ENCODE data around the gene ADAMTS10. TPM values are rescaled to one million over a fixed set of nuclear protein-coding genes. Genes with fewer than 3 reads are reported as not detected.

ADAMTS10 gene
- total and polyA plus RNA-seq, 5 experiments from 2014 or later = 1.2 to 196 (median 3.4) TPM

- DNase-seq (no peak), ATAC-seq (no peak)
- no peak overlapping the region for H3K4me3 Mint-ChIP-seq
- H3K9me3 Mint-ChIP-seq = no peaks in the 10 kb centered on the region
- no peaks in the 10 kb centered on the region for H3K27me3 Mint-ChIP-seq
- peaks cover 0 to 11% (median 4%) of the 10 kb centered on the region in 3 donors for H3K36me3 Mint-ChIP-seq
- H3K4me1 Mint-ChIP-seq = peaks cover 5 to 18% (median 12%) of the 10 kb centered on the region in 4 donors
- POLR2A ChIA-PET = interaction anchor here (0.8 to 1.0 kb wide), 2 partner anchors 8 to 36 kb away, joined by 3 read pairs; partner anchors contain the start of gene ZNF414
- H3K27ac Mint-ChIP-seq = peak overlapping the region in 1 of 10 donors; percentile 25
Measured at GRCh38 chr19:8550070-8550469, 60.4 kb downstream of the ADAMTS10 start.

GRCh38 chr19:8545743-8546142 is 64.8 kb downstream of the ADAMTS10 start:
- peaks cover 2 to 8% (median 5%) of the 10 kb centered on the region in 4 donors for H3K4me1 Mint-ChIP-seq
- H3K27me3 Mint-ChIP-seq = no peaks in the 10 kb centered on the region
- POLR2A ChIA-PET = interaction anchor here (0.6 to 1.8 kb wide), 9 partner anchors 12 to 33 kb away, joined by 3 to 7 read pairs (median 4); partner anchors contain the start of gene ZNF414
- peak overlapping the region in 1 of 10 donors; percentile 8 for H3K27ac Mint-ChIP-seq
- peaks cover 0 to 2% (median 0%) of the 10 kb centered on the region in 3 donors for H3K36me3 Mint-ChIP-seq
- no peak overlapping the region for H3K4me3 Mint-ChIP-seq
- DNase-seq (no peak), ATAC-seq (no peak)
- H3K9me3 Mint-ChIP-seq = no peaks in the 10 kb centered on the region

GRCh38 chr19:8544168-8544567 is 66.3 kb downstream of the ADAMTS10 start:
- POLR2A ChIA-PET = interaction anchor here (1.3 to 1.8 kb wide), 2 partner anchors 30 to 99 kb away, joined by 3 to 6 read pairs; partner anchors contain the start of genes HNRNPM and ZNF414
- no peaks in the 10 kb centered on the region for H3K9me3 Mint-ChIP-seq
- ATAC-seq (no peak), DNase-seq (no peak)
- peaks cover 0 to 8% (median 5%) of the 10 kb centered on the region in 4 donors for H3K4me1 Mint-ChIP-seq
- peaks cover 0 to 4% (median 0%) of the 10 kb centered on the region in 3 donors for H3K36me3 Mint-ChIP-seq
- H3K27ac Mint-ChIP-seq = no peak overlapping the region
- H3K27me3 Mint-ChIP-seq = no peaks in the 10 kb centered on the region
- no peak overlapping the region for H3K4me3 Mint-ChIP-seq

GRCh38 chr19:8539621-8540149 is 70.8 kb downstream of the ADAMTS10 start:
- POLR2A ChIA-PET = interaction anchor here (0.6 to 1.1 kb wide), 5 partner anchors 16 to 440 kb away, joined by 3 to 4 read pairs (median 3); no protein-coding TSS in a partner anchor
- Mint-ChIP-seq H3K27me3 (no peaks in the 10 kb centered on the region), H3K9me3 (no peaks in the 10 kb centered on the region), H3K4me1 (peaks cover 0 to 3% (median 0%) of the 10 kb centered on the region in 4 donors), H3K36me3 (peaks cover 0 to 9% (median 1%) of the 10 kb centered on the region in 3 donors), H3K27ac (peak overlapping the region in 2 of 10 donors; percentile 12 to 27), H3K4me3 (no peak overlapping the region)
- DNase-seq (no peak), ATAC-seq (no peak)

- H3K9me3 Mint-ChIP-seq = no peaks in the 10 kb centered on the region
- H3K27me3 Mint-ChIP-seq = no peaks in the 10 kb centered on the region
- peak overlapping the region in 2 of 10 donors; percentile 23 to 63 for H3K27ac Mint-ChIP-seq
- ATAC-seq = no peak
- H3K36me3 Mint-ChIP-seq = peaks cover 0 to 10% (median 3%) of the 10 kb centered on the region in 3 donors
- POLR2A ChIA-PET = interaction anchor here (1.0 to 1.2 kb wide), 3 partner anchors 19 to 32 kb away, joined by 3 to 5 read pairs (median 4); partner anchors contain the start of gene ZNF414
- H3K4me3 Mint-ChIP-seq = no peak overlapping the region
- peaks cover 0 to 3% (median under 1%) of the 10 kb centered on the region in 4 donors for H3K4me1 Mint-ChIP-seq
- no peak for DNase-seq
Measured at GRCh38 chr19:8537099-8537498, 73.4 kb downstream of the ADAMTS10 start.

- H3K9me3 Mint-ChIP-seq = no peaks in the 10 kb centered on the region
- peak overlapping the region in 3 of 10 donors; percentile 2 to 82 (median 16) for H3K27ac Mint-ChIP-seq
- no peak overlapping the region for H3K4me3 Mint-ChIP-seq
- DNase-seq (no peak), ATAC-seq (no peak)
- no peaks in the 10 kb centered on the region for H3K27me3 Mint-ChIP-seq
- peaks cover 0 to 12% (median 3%) of the 10 kb centered on the region in 3 donors for H3K36me3 Mint-ChIP-seq
- peaks cover 0 to 3% (median under 1%) of the 10 kb centered on the region in 4 donors for H3K4me1 Mint-ChIP-seq
- POLR2A ChIA-PET = no interaction called here
Measured at GRCh38 chr19:8536282-8536681, 74.2 kb downstream of the ADAMTS10 start.

- Mint-ChIP-seq H3K27me3 (no peaks in the 10 kb centered on the region), H3K36me3 (peaks cover 0 to 18% (median 14%) of the 10 kb centered on the region in 3 donors), H3K27ac (peak overlapping the region in 1 of 10 donors; percentile 74), H3K4me3 (no peak overlapping the region), H3K9me3 (no peaks in the 10 kb centered on the region), H3K4me1 (peaks cover 5 to 18% (median 8%) of the 10 kb centered on the region in 4 donors)
- POLR2A ChIA-PET = interaction anchor here (12.3 kb wide), 1 partner anchor 16 kb away, joined by 104 read pairs; the partner anchor contains the start of gene ZNF414
- no peak for ATAC-seq
- DNase-seq = no peak
Measured at GRCh38 chr19:8532225-8532624, 78.3 kb downstream of the ADAMTS10 start.

GRCh38 chr19:8531470-8531869 is 79.0 kb downstream of the ADAMTS10 start:
- ATAC-seq (no peak), DNase-seq (no peak)
- Mint-ChIP-seq H3K27ac (peak overlapping the region in 2 of 10 donors; percentile 37 to 63), H3K36me3 (peaks cover 0 to 22% (median 19%) of the 10 kb centered on the region in 3 donors), H3K4me1 (peaks cover 5 to 18% (median 12%) of the 10 kb centered on the region in 4 donors), H3K9me3 (no peaks in the 10 kb centered on the region), H3K4me3 (no peak overlapping the region), H3K27me3 (no peaks in the 10 kb centered on the region)
- POLR2A ChIA-PET = interaction anchor here (12.3 kb wide), 1 partner anchor 15 kb away, joined by 104 read pairs; the partner anchor contains the start of gene ZNF414

Other genes starting within 250 kb of the ADAMTS10 start
- gene ANGPTL4, start 246.6 kb downstream of the ADAMTS10 start, total RNA-seq = not detected
- under 1 TPM in 1 of 3 donors, not detected in 2; 0.23 TPM for gene ANGPTL4, start 246.6 kb downstream of the ADAMTS10 start, polyA plus RNA-seq
- gene RAB11B, start 220.4 kb downstream of the ADAMTS10 start, total RNA-seq = 100 to 1,000 TPM; 108 to 112 TPM
- gene RAB11B, start 220.4 kb downstream of the ADAMTS10 start, polyA plus RNA-seq = 10 to 100 TPM; 46.9 to 73.6 (median 53.9) TPM
- 10 to 100 TPM; 25.8 to 31.4 TPM for gene MARCHF2, start 197.4 kb downstream of the ADAMTS10 start, total RNA-seq
- 10 to 100 TPM; 21.1 to 40.1 (median 38.2) TPM for gene MARCHF2, start 197.4 kb downstream of the ADAMTS10 start, polyA plus RNA-seq
- gene HNRNPM, start 165.7 kb downstream of the ADAMTS10 start, total RNA-seq = 100 to 1,000 TPM; 207 to 227 TPM
- gene HNRNPM, start 165.7 kb downstream of the ADAMTS10 start, polyA plus RNA-seq = 100 to 1,000 TPM; 214 to 304 (median 217) TPM
- 1 to 10 TPM; 3.5 to 4.7 TPM for gene PRAM1, start 108.1 kb downstream of the ADAMTS10 start, total RNA-seq
- gene PRAM1, start 108.1 kb downstream of the ADAMTS10 start, polyA plus RNA-seq = under 1 TPM in 2 of 3 donors, not detected in 1; 0.07 to 0.20 TPM
- gene ZNF414, start 96.5 kb downstream of the ADAMTS10 start, total RNA-seq = 10 to 100 TPM; 70.2 to 73.1 TPM
- gene ZNF414, start 96.5 kb downstream of the ADAMTS10 start, polyA plus RNA-seq = 10 to 100 TPM; 15.2 to 34.2 (median 27.7) TPM
- 10 to 100 TPM; 64.4 to 65.0 TPM for gene MYO1F, start 33.3 kb downstream of the ADAMTS10 start, total RNA-seq
- 10 to 100 TPM in 1 of 3 donors, 1 to 10 TPM in 2; 4.4 to 30.1 (median 5.6) TPM for gene MYO1F, start 33.3 kb downstream of the ADAMTS10 start, polyA plus RNA-seq
- gene NFILZ, start 19.9 kb upstream of the ADAMTS10 start, total RNA-seq = not detected
- not detected for gene NFILZ, start 19.9 kb upstream of the ADAMTS10 start, polyA plus RNA-seq
- not detected for gene ACTL9, start 88.1 kb upstream of the ADAMTS10 start, total RNA-seq
- not detected for gene ACTL9, start 88.1 kb upstream of the ADAMTS10 start, polyA plus RNA-seq
- gene OR2Z1, start 110.9 kb upstream of the ADAMTS10 start, total RNA-seq = not detected
- not detected for gene OR2Z1, start 110.9 kb upstream of the ADAMTS10 start, polyA plus RNA-seq
- 10 to 100 TPM; 52.5 to 60.9 TPM for gene ZNF558, start 221.6 kb upstream of the ADAMTS10 start, total RNA-seq
- 10 to 100 TPM in 1 of 3 donors, 1 to 10 TPM in 2; 3.9 to 10.6 (median 6.0) TPM for gene ZNF558, start 221.6 kb upstream of the ADAMTS10 start, polyA plus RNA-seq
- gene MBD3L1, start 221.7 kb upstream of the ADAMTS10 start, total RNA-seq = not detected
- not detected for gene MBD3L1, start 221.7 kb upstream of the ADAMTS10 start, polyA plus RNA-seq